Measurements from ENCODE around the gene CNBD2.
A peak's percentile ranks its signal among the peaks of the same experiment; 100 is the strongest.
"Not testable (repeated sequence)": the region's sequence is repeated elsewhere in the genome, so short reads cannot be mapped to it uniquely, and the experiment has no call there.

The CNBD2 gene

DNA sequence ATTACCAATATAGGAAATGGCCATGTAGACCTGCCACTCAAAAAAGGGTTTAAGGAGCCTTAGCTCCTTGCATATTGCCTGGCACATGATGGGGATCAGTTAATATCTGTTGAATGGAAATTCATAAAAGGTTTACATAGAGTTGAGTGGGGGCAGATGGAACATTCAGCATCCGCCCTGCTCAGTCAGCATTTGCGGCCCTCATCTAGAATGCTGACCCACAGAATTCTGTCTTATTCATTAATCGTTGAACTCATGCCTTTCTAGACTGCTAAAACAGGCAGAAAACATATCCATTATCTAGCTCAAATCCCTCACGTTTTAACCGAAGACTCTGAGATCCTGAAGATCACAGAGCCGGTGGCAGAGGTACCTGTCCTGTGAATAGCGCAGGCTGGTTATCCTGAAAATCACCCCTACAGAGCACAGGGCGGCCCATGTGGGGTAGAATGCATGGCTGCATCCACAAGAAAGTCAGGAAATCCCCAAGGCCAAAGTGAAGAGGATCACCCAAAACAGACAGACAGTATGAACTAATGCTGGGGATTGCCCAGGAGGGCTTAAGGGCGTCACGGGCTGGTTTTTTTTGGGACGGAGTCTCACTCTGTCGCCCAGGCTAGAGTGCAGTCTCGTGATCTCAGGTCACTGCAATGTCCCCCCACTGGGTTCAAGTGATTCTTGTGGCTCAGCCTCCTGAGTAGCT is 59.9 kb downstream of the CNBD2 start:
- DNase-seq, result no peak

DNA sequence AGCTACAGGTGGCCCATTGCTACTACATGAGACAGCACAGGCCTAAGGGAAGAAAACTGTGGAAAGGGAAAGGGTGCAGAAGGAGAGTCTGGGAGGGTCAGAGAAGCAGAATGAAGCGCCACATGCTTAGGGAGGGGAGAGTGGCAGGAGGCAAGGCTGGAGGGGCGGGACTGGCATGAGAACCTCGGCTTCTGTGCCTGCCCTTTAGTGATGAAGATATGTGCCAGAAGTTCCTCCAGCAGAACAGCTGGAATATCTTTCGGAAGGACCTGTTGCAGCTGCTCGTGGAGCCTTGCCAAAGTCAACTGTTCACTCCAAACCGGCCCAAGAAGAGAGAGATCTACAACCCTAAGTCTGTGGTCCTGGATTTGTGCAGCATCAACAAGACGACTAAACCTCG is 61.8 kb downstream of the CNBD2 start:
- DNase-seq, result no peak

DNA sequence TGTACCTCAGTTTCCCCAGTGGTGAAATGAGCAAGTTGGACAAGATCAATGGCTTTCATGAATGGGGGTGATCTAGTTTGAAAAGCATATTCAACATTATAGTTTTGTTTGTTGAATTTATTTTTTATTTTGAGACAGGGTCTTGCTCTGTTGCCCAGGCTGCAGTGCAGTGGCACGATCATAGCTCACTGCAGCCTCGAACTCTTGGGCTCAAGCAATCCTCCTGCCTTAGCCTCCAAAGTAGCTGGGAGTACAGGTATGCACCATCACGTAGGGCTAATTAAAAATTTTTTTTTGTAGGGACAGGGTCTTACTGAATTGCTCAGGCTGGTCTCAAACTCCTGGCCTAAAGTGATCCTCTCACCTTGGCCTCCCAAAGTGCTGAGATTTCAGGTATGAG is 63.4 kb downstream of the CNBD2 start:
- no peak for DNase-seq

DNA sequence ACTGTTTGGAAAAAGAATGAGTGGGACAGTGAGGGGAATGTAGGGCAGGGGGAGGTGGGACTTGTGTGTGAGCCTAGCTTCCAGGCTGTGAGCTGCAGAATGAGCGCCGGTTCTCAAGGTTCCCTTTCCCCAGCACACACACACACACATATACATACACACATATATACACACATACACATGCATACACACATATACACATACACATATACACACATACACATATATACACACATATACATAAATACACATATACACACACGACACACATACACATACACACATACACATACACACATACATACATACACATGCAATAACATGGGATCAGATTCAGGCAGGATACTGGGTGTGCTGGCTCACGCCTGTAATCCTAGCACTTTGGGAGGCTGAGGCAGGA is 66.5 kb downstream of the CNBD2 start:
- no peak for DNase-seq

DNA sequence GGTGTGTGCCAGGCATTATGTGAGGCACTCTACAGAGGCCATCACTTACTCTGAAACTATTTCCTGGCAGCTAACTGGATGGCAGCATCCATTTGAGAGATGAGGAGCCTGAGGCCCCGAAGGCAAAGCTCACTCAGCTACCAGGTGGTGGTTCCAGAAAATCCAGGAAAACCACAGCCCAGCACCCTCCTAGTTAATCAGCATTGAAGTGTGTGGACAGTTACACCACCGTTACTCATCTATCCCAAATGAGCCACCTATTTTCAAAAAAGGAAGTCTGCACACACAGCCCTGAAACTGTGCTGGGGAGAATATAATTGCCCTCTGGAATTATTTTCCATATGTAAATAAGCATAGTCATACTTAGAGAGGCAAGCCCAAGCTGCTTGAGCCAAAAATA is 67.4 kb downstream of the CNBD2 start:
- no peak for DNase-seq

DNA sequence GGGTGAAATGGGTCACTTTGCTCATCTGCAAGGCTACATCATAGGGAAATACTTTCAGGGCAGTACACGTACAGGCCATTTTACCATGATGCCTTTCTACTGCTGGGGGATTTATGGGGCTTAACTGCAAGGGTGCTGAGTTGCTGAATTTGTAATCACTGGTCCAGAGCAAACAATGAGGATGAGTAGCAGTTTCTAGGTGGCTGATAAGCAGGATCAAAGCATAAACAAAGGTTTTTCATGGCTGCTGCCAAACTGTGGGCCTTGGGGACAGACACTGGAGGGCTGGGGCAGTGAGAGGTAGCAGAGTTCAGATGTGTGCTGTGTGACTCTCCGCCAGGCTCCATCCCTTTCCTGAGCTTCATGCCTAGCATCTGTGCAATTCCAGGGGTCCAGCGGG is 68.3 kb downstream of the CNBD2 start:
- DNase-seq, result no peak

DNA sequence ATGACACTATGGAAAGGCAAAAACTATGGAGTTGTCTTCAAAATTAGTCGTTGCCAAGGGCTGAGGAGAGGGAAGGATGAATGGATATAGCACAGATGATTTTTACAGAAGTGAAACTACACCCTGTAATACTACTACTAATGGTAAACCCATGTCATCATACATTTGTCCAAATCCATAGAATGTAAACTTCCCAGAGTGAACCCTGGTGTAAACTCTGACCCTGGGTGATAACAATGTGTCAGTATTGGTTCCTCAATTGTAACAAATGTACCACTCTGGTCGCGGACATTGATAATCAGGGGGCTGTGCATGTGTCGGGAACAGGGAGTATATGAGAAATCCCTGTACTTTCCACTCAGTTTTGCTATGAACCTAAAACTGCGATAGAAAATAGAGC is 72.2 kb downstream of the CNBD2 start:
- no peak for DNase-seq

DNA sequence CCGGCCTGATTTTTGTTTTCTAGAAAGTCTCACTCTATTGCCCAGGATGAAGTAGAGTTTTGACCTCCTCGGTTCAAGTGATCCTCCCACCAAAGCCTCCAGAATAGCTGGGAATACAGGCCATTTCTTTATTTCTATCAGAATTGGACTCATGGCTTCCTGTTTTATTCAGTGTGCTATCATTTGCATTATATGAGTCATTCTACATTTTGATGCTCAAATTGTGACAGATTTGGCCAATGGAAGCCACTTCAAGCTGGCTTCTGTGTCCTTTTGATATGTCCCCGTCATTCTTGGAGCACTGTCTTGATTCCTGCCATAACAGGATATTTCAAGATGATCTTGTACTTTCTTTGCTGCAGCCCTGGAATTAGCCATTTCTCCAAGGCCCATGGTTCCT is 75.1 kb downstream of the CNBD2 start:
- DNase-seq, result no peak

DNA sequence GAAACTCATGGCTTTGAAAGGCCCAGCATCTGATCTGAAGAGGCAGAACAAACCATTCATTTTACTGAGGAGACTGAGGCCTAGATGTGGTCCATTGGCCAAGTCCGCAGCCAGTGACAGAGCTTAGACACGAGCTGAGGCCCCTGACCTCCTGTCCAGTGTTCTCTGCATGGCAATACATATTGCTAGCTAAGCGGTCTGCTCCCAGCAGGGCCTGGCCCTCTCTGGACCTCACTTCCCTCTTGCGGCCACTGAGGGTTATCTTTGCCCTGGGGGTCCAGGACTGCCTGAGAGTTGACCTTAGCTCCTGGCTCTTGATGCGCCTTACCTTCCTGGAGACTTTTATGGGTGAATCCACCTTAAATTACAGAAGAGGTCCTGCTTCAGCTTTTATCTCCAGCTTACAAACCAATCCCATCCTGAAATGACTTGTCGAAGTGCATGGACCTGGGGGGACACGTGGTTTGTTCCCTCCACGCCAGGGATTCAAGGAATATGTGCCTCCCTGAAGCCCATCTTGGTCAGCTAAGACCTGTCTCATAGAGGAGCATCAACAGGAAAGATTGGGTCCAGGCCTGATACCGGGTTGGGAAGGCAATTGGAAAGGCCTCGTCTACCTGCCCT is 75.6 kb downstream of the CNBD2 start:
- DNase-seq, result no peak

DNA sequence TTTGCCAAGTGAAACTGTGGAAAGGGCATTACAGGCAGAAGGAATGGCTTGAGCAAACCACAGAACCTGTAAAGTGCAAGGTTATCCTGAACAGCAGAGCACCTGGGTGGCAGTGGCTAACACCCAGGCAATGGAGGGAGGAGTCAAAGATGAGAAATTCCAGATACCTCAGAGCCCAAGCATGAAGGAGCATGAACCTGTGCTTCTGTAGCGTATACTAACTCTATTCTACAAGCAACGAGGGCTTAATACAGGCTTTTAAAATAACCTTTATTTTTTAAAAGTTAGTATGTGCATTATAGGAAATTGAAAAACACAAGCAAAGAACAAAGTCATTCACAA is 77.0 kb downstream of the CNBD2 start:
- DNase-seq, result no peak

DNA sequence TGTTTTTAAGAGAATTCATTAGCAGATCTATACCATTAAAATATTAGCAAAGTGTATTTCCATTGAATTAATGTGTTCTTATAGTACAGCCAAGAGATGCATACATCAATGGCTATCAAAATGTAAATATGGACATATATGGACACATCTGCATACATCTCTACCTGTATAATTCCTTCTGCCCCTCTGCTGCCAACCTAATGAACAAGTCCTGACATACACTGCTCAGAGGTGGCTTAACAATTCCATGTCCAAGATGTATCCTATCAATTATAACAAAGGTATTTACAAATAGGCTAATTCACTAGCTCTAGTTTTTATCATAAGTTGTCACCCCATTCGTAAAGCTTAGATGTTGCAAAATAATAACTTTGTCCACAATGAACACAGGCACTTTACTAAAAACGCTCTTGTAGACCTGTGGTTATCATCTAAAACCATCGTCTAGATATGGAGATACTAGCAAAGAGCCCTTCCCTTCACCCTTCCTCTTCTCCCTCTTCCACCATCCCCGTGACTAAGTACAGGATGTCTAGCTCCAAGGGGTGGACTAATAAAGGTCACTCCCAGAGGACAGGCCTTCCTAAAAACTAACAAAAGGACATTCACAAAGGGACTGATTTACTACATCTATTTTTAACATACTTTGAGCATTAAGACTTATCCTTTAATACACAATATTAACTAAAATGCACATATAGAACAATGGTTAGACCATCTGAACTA is 77.8 kb downstream of the CNBD2 start:
- DNase-seq, result not testable (repeated sequence)

DNA sequence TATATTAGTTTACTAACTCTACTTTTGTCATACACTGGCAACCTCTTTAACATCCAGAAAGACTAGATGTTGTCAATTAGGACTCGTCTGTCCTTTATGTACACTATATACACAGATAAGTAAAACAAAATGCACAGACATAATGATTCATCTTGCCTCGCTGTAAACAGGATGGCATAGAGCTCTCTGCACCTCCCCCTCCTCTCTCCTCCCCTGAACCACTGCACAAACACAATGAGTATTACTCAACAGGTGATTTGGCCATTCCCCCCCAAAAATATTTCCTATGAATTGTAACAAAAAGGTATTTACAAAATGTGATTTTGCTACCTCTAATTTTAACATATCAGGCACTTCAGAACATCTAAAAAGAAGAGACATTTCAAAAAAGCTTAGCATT is 81.0 kb downstream of the CNBD2 start:
- DNase-seq, result not testable (repeated sequence)

DNA sequence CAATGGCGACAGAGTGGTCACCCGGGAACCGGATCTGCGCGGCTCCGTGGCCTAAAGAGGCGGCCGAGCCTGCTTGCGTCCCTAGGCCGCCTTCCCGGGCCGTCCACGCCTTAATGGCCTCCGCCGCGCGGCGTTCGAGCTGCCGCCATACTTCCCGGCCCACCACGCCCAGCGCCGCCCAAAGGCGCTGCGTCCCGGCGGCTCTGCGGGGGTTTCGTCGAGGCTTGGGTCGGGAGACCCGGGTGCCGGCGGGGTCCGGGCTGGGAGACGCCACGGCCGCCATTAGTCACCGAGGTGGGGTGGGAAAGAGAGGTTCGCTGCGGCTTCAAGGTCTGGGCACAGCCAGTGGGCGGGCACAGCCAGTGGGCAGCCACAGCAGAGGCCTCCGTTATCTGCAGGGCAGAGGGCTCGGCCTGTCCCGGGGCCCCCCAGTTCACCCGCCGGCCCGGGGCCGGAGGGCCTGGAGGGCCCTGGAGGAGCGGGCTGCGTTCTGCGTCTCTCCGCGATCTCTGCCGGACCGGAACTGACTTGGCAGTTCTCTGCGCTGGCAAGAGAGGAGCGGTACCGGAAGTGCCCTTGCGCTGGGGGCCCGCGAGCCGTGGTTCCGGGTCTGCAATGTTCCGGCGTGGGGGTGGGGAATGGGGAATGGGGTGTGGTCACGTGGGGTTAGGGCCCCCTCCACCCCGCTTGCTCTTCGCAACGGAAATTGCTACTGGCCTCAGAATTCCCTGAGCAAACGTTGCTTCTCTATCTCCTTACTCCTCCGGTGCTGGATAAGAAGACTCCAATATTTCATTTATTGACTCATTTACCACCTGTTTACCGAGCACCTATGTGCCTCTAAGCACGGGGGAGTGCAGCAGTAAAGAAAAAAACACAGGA is 82.3 kb downstream of the CNBD2 start:
- DNase-seq, result peak; percentile 76

DNA sequence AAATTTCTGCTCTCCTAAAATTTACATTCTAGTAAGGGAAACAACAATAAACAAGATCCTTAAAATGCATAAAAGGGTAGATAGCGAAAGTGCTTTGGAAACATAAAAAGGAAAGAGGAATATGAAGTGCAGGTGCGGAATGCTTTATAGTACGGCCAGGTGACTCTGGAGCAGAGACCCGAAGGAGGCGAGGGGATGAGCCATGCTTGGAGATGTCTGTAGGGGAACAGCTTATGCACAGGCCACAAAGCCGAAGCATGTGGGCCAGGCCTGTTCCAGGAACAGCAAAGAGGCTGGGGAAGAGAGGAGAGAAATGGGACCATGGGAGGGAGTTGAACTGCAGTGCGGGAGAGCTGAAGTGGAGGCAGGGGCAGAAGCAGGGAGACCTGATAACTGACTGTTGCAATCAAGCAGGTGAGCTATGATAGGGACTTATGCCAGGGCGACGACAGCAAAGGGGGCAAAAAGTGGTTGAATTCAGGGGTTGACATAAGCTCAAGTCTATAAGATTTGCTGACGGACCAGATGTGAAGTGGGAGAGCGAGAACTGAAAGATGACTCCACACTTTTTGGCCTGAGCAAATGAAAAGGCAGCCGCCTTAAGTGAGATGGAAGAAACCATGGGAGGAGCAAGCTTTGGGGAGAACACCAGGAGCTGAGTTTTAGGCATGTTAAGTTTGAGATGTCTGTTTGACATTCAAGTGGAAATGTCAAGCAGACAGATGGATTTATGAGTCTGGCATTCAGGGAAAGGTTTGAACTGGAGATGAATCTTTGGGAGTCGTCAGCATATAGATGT is 83.1 kb downstream of the CNBD2 start:
- no peak for DNase-seq

DNA sequence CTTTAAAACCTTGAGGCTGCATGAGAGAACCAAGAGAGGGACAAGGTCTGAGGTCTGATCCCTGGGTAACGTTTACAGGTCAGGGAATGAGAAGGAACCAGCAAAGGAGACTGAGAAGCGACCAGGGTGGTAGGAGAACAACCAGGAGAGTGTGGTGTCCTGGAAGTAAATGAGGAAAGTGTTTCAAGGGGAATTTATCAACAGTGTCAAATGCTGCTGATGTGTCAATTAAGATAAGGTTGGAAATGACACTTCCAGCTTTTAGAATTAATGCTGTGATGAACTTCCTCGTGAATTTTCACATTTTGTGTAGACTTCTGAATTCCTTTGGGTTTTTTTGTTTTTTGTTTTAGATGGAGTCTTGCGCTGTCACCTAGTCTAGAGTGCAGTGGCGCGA is 83.7 kb downstream of the CNBD2 start:
- no peak for DNase-seq

DNA sequence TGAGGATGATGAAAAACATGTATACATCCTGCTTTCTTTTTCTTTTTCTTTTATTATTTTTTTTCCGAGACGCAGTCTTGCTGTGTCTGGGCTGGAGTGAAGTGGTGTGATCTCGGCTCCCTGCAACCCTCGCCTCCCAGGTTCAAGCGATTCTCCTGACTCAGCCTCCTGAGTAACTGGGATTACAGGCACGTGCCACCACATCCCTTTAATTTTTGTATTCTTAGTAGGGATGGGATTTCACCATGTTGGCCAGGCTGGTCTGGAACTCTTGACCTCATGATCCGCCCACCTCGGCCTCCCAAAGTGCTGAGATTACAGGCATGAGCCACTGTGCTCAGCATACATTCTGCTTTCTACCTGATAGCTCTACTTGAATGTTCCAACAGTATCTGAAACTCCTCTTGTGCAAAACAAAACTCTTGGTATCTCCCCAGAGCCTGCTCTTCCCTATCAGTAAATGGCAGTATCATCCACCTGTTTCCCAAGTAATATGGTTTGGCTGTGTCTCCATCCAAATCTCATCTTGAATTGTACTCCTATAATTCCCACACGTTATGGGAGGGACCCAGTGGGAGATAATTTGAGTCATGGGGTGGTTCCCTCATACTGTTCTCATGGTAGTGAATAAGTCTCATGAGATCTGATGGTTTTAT is 85.6 kb downstream of the CNBD2 start:
- DNase-seq, result not testable (repeated sequence)

DNA sequence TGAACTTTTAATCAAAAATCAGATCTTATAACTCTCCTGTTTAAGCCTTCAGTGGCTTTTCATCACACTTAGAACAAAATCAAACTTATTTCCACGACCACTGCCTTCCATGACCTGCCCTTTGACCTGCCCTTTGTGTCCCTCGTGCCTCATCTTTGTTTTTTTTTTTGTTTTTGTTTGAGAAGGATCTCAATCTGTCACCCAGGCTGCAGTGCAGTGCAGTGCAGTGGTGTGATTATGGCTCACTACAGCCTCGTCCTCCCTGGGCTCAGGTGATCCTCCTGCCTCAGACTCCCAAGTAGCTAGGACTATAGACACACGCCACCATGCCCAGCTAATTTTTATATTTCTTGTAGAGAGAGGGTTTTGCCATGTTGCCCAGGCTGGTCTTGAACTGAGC is 86.8 kb downstream of the CNBD2 start:
- DNase-seq, result no peak

DNA sequence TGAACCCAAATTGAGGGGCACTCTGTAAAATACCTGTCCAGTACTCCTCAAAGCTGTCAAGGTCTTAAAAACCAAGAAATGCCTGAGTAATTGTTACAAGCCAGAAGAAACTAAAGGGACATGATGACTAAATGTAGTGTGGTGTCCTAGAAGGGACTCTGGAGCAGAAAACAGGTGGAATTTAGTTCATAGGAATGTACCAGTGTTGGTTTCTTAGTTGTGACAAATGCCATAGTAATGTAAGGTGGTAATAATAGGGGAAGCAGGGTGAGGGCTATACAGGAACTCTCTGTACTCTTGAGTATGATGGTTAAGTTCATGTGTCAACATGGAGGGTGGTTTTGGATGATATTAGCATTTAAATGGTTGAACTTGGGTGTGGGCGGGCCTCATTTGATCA is 92.3 kb downstream of the CNBD2 start:
- DNase-seq, result no peak

DNA sequence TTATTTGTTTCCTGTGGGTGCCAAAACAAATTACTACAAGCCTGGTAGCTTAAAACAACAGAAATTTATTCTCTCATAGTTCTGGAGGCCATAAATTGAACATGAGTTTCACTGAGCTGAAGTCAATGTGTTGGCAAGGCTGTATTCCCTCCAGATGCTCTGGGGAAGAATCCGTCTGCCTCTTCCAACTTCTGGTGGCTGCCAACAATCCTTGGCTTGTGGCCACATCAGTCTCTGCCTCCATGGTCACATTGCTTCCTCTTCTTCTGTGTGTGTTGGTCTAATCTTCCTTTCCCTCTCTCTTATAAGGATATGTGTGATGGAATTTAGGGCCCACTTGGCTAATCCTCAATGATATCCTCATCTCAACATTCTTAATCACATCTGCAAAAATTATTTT is 93.4 kb downstream of the CNBD2 start:
- DNase-seq, result no peak

DNA sequence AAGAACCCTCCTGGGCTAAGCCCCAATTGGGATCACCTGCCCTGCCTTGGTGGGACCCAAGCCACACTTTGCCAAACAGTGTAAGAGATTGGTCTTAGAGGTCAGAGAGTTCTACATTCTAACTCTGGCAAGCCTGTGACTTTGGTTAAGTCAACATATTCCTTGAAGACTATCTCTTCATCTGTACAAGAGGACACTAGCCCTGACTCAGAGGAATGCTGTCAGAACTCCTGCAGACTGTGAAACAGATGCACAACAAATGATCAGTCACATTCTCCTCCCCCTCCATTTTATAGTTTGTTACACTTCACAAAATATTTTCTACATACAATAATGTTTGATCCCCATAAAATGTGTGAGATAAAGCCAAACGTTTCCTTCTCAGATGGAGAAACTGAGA is 94.4 kb downstream of the CNBD2 start:
- no peak for DNase-seq

DNA sequence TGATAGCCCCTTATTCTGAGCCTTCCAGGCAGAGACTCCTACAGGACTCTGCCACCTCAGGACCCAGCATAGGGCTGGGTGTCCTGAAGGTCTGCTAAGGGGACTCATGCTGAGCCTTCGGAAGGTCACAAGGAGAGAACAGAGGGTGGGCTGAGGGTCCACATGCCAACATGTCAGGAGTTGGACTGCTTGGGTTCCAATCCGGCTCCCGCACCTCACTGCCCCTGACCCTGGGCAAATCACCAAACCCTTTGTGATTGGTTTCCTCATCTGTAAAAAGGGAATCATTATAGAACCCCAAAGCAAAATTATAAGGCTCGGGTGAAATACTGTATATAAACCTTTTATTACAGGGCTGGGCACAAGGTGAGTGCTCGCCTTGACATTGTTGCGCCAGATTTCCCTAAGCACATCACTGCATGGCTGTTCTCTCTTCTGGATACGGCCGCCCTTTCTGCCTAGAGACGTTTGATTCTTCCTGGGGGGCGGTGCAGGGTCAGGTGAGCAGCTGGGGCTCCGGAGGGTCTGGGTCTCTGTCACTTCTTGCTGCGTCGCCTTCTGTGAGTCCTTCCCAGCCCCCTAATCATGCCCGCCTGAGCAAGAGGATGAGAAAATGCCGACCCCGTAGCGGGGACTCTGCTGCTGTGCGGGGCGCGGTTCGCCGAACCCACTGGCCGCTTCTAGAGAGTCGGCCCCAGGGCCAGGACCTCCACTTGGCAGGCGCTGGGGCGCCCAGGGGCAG is 95.7 kb downstream of the CNBD2 start:
- no peak for DNase-seq

Measured in T1000 (cell line).